GM08714 (cell line): ENCODE data around the gene FOXO3.

Source experiments
- H3K4me3 ChIP-seq: fragments of 200-500 bp; sonication (Bioruptor generic); 2 replicates; pipeline ENCODE4 v1.5.1; 2014; ENCODE audit warnings: mild to moderate bottlenecking, low read length, inconsistent platforms
- ZNF274 ChIP-seq: IDR thresholded peaks from 2 replicates; pipeline ENCODE4 v1.6.1; 2012; ENCODE audit warnings: mild to moderate bottlenecking, low read depth, low read length

FOXO3 gene

DNA sequence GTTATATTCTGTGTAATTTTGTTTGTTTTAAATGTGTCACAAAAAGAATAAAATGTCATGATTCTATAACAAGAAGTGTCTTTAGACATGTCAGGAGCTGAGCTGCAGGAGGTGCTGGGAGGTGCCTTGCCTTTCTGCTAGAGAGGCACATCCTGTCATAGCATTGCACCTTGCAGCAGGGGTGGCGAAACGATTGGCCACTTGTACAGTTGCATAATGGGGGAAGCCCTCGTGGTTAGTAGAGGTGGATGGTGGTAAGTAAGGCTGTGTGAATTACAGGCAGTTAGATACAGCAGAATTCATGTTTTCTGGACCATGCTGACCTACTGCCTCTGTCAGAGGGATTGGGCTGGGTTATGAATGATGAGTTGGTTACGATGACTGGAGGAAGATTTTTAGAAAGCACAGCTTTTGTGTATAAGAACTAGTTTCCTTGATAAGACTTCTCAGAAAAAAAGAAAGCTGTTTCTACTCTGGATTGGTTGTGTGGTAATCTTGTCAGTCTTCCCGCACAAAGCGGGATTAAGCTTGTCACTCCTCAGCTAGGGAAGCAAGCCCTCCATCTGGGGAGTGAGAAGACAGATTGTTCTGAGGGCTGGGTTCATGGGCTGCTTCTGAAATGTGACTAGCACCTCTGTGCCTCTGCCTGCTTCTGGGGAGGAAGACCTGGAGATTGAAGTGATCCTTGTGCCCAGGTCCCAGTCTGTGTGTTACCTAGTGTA, 74.9 kb downstream of the FOXO3 start:
- no peak overlapping the region for H3K4me3 ChIP-seq
- no peak for TF ChIP-seq ZNF274

DNA sequence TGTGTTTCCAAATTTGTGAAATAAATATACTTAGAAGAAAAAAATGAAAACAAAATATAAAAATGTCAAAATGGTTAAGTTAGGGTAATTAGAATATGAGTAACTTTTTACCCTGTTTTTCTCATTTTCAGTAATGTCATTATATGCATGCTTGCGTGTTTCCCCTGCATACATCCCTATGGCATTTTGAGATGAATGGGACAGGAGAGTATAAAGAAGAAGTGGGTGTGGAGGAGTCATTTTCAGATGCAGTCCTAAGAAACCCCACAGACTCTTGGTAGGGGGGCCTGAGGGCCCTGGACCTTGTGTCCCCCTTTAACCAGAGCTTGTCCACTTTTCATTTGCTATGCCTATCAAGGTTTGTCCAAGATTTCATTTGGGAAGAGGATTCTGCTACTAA, 77.2 kb downstream of the FOXO3 start:
- no peak for TF ChIP-seq ZNF274
- H3K4me3 ChIP-seq: no peak overlapping the region

GRCh38 chr6:108638993-108639392, 78.3 kb downstream of the FOXO3 start:
- TF ChIP-seq ZNF274: no peak
- no peak overlapping the region for H3K4me3 ChIP-seq

DNA sequence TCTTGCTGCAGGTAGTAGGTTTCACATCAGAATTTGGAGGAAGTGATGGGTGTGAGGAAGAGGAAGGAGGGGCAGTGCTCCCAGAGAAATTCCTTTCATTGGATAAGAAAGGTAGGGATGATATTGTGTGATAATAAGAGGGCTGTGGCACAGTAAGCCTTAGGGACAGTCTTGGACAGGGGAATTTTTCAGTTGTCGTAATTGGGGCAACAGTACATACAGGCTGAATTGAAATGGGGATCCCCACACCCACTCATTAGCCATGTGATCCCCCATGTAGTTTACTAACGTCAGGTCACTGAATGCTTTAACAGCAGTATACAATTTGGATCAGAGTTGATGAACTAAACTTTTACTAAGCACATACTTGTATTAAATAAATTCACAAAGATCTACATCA, 79.4 kb downstream of the FOXO3 start:
- no peak for TF ChIP-seq ZNF274
- H3K4me3 ChIP-seq: no peak overlapping the region

- H3K4me3 ChIP-seq: no peak overlapping the region
- no peak for TF ChIP-seq ZNF274
Measured at GRCh38 chr6:108643184-108643583, 82.5 kb downstream of the FOXO3 start.

DNA sequence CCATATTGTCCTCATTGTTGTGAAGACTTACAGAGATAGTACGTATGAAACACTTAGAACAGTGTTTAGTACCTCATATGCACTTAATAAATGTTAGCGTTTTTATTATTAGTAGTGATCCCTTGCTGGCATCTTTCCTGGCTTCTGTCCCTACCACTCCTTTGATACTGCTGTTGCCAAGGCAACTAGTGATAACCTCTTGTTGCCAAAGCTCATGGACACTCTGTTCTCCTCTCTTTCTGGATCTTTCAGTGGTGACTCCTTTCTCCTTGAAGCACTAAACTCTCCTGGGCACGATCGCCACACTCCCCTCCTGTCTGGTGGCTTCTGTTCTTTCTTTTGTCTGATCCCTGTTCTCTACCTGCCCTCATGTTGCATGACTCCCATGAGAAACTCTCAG, 83.5 kb downstream of the FOXO3 start:
- TF ChIP-seq ZNF274: no peak
- no peak overlapping the region for H3K4me3 ChIP-seq

DNA sequence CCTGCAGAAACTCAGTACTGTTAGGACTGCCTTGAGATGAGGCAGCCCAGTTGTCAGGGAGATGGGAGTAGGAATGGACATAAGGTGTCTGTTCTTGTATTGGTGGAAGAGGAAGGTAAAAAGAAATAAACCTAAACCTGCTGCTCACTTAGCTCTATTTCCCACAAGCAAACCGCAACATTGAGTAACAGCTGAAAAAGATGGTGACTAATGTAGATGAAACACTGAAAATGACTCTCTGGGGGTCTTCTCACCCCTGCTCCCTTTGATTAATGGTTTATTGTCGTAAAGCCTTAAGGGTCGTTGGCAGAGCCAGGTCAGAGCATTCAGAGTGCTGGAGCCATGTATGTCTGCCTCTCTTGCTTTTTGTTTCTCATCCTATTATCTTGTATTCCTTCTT, 87.5 kb downstream of the FOXO3 start:
- TF ChIP-seq ZNF274: no peak
- H3K4me3 ChIP-seq: no peak overlapping the region

DNA sequence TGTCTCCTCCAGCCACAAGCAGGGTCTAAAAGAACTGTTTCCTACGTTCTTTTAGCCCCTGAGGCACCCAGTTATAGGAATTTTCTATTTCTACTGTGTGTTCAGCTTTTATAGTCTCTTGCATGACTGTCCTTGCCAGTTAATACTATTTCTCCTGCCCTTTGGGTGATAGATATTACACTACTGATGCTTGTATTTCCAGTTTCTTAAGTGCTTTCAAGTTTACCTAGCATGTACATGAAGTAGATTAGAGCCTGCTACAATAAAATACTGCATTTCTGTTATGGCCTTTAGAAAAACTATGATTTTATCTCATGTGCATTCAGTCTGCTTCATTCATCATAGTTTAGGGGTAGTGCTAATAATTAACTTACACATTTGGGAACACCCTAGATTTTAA, 89.6 kb downstream of the FOXO3 start:
- H3K4me3 ChIP-seq: no peak overlapping the region
- no peak for TF ChIP-seq ZNF274

- H3K4me3 ChIP-seq: no peak overlapping the region
- no peak for TF ChIP-seq ZNF274
Measured at GRCh38 chr6:108650781-108651180, 90.1 kb downstream of the FOXO3 start.

DNA sequence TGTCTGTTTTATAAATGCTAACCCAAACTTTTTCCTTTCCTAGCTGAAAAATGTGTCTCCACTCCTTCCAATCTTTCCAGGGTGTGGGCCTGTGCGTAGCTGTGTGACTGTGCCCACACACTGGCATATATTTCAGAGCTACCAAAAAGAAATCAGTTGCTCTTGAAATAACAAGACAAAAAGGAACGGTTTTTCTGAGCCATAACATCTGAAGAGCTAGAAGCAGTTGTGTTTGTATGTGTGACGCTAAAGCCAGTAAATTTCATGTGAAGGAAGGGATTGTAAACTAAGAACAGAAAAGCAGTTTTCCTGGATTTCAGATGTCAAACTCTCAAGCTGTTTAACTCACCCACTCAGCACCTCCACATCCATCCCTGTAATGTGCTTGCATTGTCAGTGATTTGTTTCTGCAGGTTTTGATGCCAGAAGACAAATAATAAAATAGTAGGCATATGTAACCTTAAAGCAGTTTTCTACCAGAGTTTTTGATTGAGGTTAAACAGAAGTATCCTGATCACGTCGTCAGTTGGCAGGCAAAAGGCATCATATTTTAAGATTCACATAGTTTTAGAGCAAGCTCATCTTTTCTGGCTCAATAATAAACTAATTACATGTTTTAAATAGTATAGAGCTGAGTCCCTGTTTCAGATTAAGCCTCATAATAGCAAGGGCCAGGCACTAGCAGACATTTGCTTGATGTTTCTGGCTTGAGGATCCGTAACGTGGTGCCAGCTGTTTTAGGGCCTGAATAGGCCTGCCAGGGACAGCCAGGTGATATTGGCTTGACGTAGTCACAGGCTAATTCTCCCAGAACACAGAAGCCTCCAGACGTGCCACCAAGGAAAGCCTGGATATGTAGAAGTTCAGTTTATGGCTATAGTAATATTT, 90.9 kb downstream of the FOXO3 start:
- no peak overlapping the region for H3K4me3 ChIP-seq
- TF ChIP-seq ZNF274: no peak

DNA sequence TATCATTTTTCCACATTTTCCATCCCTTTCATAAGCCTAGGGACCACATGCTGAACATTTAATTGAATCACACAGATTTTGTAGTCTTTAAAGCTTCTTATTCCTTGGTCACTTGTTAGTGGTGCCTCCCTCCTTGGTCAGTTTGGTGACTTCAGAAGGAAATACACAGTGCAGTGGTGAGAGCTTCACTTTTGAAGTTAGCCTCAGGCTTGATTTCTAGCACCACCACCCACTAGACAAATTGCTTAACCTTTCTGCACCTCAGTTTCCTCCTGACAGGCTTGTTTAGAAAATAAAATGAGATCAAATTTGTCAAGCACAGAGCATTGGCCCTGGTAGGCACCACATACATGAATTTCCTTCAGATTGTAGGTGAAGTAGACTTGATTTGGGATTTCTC, 91.7 kb downstream of the FOXO3 start:
- no peak for TF ChIP-seq ZNF274
- H3K4me3 ChIP-seq: no peak overlapping the region

DNA sequence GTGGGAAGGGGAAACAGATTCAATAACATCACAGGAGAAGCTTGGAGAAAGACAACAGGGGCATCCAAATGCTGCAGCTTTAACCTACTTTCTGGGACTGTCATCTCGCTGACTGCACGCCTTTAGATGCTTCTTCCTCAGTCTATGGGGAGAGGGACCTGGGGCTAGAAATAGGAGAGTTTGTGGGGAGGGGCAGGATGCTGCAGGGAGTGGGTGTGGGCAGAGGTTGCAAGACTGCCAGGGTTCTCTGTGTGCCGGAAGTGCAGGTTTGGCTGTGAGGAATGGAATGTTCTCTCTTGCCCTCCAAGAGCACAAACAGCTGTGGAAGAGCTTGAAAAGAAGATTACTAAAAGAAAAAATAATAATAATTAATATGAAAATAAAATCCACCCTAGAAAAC, 93.2 kb downstream of the FOXO3 start:
- no peak for TF ChIP-seq ZNF274
- no peak overlapping the region for H3K4me3 ChIP-seq

DNA sequence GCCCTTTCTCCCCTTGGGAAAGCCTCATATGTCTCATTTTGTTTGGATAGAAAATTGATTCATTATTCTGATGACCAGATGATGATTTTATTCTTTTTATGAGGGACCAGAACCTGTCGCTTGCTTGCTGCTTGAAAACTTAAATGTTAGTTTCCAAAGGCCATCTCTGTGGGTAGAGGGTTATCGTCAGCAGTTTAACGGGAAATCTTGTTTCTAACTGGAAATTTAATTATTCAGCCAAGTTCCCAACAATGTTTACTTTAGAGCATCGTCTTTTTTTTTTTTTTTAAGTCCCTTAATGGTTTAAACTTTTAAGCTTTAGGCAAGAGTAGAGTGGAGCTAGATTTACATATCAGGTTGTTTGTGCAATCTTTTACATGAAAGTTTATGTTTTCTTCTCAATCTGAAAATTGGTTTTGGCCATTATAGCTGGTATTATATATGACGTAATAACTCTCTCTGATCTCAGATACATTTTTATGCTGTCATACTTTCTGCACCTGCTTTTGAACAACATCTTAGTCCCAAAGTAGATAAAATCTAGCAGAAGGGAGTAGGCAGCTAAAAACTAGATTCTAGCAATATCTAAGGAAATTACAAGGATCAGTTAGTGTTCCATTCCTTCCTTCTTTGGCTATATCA, 93.9 kb downstream of the FOXO3 start:
- H3K4me3 ChIP-seq: no peak overlapping the region
- TF ChIP-seq ZNF274: no peak

- H3K4me3 ChIP-seq: no peak overlapping the region
- TF ChIP-seq ZNF274: no peak
Measured at GRCh38 chr6:108655806-108656651, 95.3 kb downstream of the FOXO3 start.
